Measurements from ENCODE around the gene GLUD1.
"Not testable (repeated sequence)": the region's sequence is repeated elsewhere in the genome, so short reads cannot be mapped to it uniquely, and the experiment has no call there.

DNA sequence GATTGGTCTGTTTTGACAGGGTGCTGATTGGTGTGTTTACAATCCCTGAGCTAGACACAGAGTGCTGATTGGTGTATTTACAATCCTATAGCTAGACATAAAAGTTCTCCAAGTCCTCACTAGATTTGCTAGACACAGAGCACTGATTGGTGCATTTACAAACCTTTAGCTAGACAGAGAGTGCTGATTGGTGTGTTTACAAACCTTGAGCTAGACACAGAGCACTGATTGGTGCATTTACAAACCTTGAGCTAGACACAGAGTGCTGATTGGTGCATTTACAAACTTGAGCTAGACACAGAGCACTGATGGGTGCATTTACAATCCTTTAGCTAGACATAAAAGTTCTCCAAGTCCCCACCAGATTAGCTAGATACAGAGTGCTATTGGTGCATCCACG, 64.2 kb downstream of the GLUD1 start:
- not testable (repeated sequence) for TF ChIP-seq CTCF, POLR2A, POLR2AphosphoS5 (IDR thresholded peaks at IDR 0.05)
